ENCODE results near the gene BAIAP2L2.
"Not testable (repeated sequence)": the region's sequence is repeated elsewhere in the genome, so short reads cannot be mapped to it uniquely, and the experiment has no call there.

DNA sequence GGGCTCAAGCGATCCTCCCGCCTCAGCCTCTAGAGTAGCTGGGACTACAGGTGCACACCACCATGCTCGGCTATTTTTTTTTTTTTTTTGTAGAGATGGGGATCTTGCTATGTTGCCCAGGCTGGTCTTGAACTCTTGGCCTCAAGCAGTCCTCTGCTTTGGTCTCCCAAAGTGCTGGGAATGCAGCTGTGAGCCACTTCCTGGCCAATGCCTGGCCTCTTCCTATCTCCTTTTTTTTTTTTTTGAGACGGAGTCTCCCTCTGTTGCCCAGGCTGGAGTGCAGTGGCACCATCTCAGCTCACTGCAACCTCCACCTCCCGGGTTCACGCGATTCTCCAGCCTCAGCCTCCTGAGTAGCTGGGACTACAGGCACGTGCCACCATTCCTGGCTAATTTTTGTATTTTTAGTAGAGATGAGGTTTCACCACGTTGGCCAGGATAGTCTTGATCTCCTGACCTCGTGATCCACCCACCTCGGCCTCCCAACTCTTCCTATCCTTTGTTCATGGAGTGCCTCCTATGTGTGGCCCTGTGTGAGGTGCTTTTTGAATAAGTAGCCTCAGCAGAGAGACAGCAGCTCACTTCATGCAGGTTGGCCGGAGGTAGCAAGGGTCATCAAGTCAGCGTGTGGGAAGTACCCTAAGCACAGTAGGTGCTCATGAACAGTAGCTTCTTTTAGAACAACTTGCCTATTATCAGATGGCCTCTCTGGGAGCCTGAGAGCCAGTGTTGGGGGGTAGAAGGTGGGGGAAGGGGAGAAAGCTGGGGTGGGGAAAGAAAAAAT is 72.9 kb downstream of the BAIAP2L2 start:
- TF ChIP-seq, protein P1, sequence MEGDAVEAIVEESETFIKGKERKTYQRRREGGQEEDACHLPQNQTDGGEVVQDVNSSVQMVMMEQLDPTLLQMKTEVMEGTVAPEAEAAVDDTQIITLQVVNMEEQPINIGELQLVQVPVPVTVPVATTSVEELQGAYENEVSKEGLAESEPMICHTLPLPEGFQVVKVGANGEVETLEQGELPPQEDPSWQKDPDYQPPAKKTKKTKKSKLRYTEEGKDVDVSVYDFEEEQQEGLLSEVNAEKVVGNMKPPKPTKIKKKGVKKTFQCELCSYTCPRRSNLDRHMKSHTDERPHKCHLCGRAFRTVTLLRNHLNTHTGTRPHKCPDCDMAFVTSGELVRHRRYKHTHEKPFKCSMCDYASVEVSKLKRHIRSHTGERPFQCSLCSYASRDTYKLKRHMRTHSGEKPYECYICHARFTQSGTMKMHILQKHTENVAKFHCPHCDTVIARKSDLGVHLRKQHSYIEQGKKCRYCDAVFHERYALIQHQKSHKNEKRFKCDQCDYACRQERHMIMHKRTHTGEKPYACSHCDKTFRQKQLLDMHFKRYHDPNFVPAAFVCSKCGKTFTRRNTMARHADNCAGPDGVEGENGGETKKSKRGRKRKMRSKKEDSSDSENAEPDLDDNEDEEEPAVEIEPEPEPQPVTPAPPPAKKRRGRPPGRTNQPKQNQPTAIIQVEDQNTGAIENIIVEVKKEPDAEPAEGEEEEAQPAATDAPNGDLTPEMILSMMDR (IDR thresholded peaks at IDR 0.05), result not testable (repeated sequence)
- TF ChIP-seq POLR2AphosphoS5 (IDR thresholded peaks at IDR 0.05; ENCODE audit: insufficient read depth in 1 of 2, low read depth in 1 of 2), result not testable (repeated sequence)
